H1 (cell line): ENCODE results near the gene DNAJC5G. TPM values are rescaled to one million over a fixed set of nuclear protein-coding genes. Genes with fewer than 3 reads are reported as not detected.

Experiments
- CTCF ChIA-PET: fragments of 300-600 bp; sonication (Branson Sonifier 250); formaldehyde crosslinking; loops from one replicate; lab custom pipeline; 2021; ENCODE audit not compliant: partially characterized antibody; lab: Charles Lee
- POLR2A ChIA-PET: fragments of 300-600 bp; sonication (Branson Sonifier 250); formaldehyde crosslinking; loops from one replicate; lab custom pipeline; 2021; ENCODE audit warnings: inconsistent platforms; ENCODE audit not compliant: partially characterized antibody; lab: Charles Lee
- DNase-seq, 2 experiments: peaks; one replicate each; pipeline versions ENCODE4 v3.0.0 to v3.0.0-alpha.2; 2010 to 2022; ENCODE audit warnings: low spot score in 2 of 2, low read depth in 1 of 2, mixed read lengths in 1 of 2
- FAIRE-seq: peaks from 2 replicates; lab custom pipeline; 2011; peaks lifted over from hg19 to GRCh38; lab: Jason Lieb, UNC
- H2AFZ ChIP-seq: 2 replicates; pipeline ENCODE4 v1.8.1; 2012; ENCODE audit warnings: low read length, inconsistent platforms
- H2AK5ac ChIP-seq: 2 replicates; pipeline ENCODE4 v1.6.1; 2013; ENCODE audit warnings: low read depth, low read length
- H2BK120ac ChIP-seq: replicated peaks from 2 replicates; pipeline ENCODE3; 2013; ENCODE audit warnings: low read depth, low read length, inconsistent platforms
- H2BK12ac ChIP-seq: 2 replicates; pipeline ENCODE4 v1.6.1; 2013; ENCODE audit warnings: low read depth, low read length
- H2BK15ac ChIP-seq: 2 replicates; pipeline ENCODE4 v1.6.1; 2013; ENCODE audit warnings: low read length
- H2BK20ac ChIP-seq: 2 replicates; pipeline ENCODE4 v1.6.1; 2013; ENCODE audit warnings: low read length
- H2BK5ac ChIP-seq: 2 replicates; pipeline ENCODE4 v1.6.1; 2013; ENCODE audit warnings: low read depth, low read length
- H3K14ac ChIP-seq: 2 replicates; pipeline ENCODE4 v1.6.1; 2013; ENCODE audit warnings: inconsistent platforms; ENCODE audit not compliant: insufficient read length
- H3K18ac ChIP-seq: 2 replicates; pipeline ENCODE4 v1.6.1; 2013; ENCODE audit warnings: low read length; ENCODE audit errors: extremely low read depth
- H3K23ac ChIP-seq: 2 replicates; pipeline ENCODE4 v1.6.1; 2013; ENCODE audit warnings: inconsistent platforms; ENCODE audit not compliant: insufficient read length
- H3K23me2 ChIP-seq: 2 replicates; pipeline ENCODE4 v1.6.1; 2013; ENCODE audit warnings: low read depth, low read length
- H3K27ac ChIP-seq: 2 replicates; pipeline ENCODE4 v1.6.1; 2011; ENCODE audit warnings: low read depth, low read length, inconsistent platforms
- H3K27me3 ChIP-seq, 4 experiments: replicated peaks in 1 of 4; 1 replicate in 1 of 4; 2 replicates in 3 of 4; pipeline versions ENCODE4 v1.6.1 to v1.8.1; 2011 to 2013; ENCODE audit warnings: low read length in 3 of 4, mild to moderate bottlenecking in 3 of 4, inconsistent platforms in 2 of 4, mixed read lengths in 2 of 4, moderate library complexity in 1 of 4; ENCODE audit not compliant: control insufficient read depth in 3 of 4, insufficient read depth in 3 of 4; ENCODE audit errors: extremely low read depth in 1 of 4
- H3K36me3 ChIP-seq, 4 experiments: 2 replicates each; pipeline versions ENCODE4 v1.6.1 to v1.8.1; 2011 to 2013; ENCODE audit warnings: mild to moderate bottlenecking in 4 of 4, low read length in 3 of 4, moderate library complexity in 2 of 4, control low read depth in 1 of 4, inconsistent platforms in 1 of 4; ENCODE audit not compliant: insufficient read depth in 4 of 4, control insufficient read depth in 2 of 4
- H3K4ac ChIP-seq: replicated peaks from 2 replicates; pipeline ENCODE3; 2013; ENCODE audit warnings: low read length, low read depth, mixed read lengths, inconsistent platforms; ENCODE audit not compliant: insufficient read length
- H3K4me1 ChIP-seq, 4 experiments: replicated peaks in 1 of 4; 1 replicate in 1 of 4; 2 replicates in 3 of 4; pipeline versions ENCODE4 v1.6.1 to v1.8.1; 2011 to 2013; ENCODE audit warnings: low read length in 3 of 4, inconsistent platforms in 2 of 4, mixed read lengths in 1 of 4; ENCODE audit not compliant: insufficient read depth in 4 of 4, control insufficient read depth in 3 of 4
- H3K4me2 ChIP-seq, 2 experiments: 2 replicates each; pipeline versions ENCODE4 v1.6.1 to v1.8.1; 2011 to 2013; ENCODE audit warnings: low read depth in 2 of 2, low read length in 2 of 2, control low read depth in 1 of 2, inconsistent platforms in 1 of 2, mild to moderate bottlenecking in 1 of 2; ENCODE audit not compliant: insufficient read depth in 1 of 2
- H3K4me3 ChIP-seq, 4 experiments: fragments of 200-600, 300-600 bp in 1 of 4; sonication (generic), shearing (Covaris generic), sonication (Bioruptor Twin) in 1 of 4; 2 replicates each; pipeline versions ENCODE4 v1.5.1 to v1.8.1; 2011 to 2016; ENCODE audit warnings: low read length in 4 of 4, low read depth in 3 of 4, control low read depth in 2 of 4, inconsistent platforms in 2 of 4, mild to moderate bottlenecking in 2 of 4, mixed read lengths in 1 of 4, moderate library complexity in 1 of 4; ENCODE audit not compliant: insufficient read depth in 2 of 4; ENCODE audit errors: extremely low read depth in 1 of 4
- H3K56ac ChIP-seq: replicated peaks from 2 replicates; pipeline ENCODE3; 2013; ENCODE audit warnings: low read depth, mild to moderate bottlenecking, mixed read lengths, low read length, inconsistent platforms; ENCODE audit not compliant: insufficient read length
- H3K79me1 ChIP-seq: 2 replicates; pipeline ENCODE4 v1.6.1; 2013; ENCODE audit warnings: low read depth, low read length, control low read depth
- H3K79me2 ChIP-seq, 2 experiments: 2 replicates each; pipeline versions ENCODE4 v1.6.1 to v1.8.1; 2012 to 2013; ENCODE audit warnings: low read length in 2 of 2, mild to moderate bottlenecking in 2 of 2, inconsistent platforms in 1 of 2; ENCODE audit not compliant: insufficient read depth in 2 of 2, control insufficient read depth in 1 of 2
- H3K9ac ChIP-seq, 4 experiments: replicated peaks in 1 of 4; 1 replicate in 1 of 4; 2 replicates in 3 of 4; pipeline versions ENCODE4 v1.6.1 to v1.8.1; 2011 to 2013; ENCODE audit warnings: low read depth in 3 of 4, low read length in 3 of 4, control low read depth in 2 of 4, mild to moderate bottlenecking in 2 of 4, moderate library complexity in 2 of 4, inconsistent platforms in 1 of 4; ENCODE audit errors: extremely low read depth in 1 of 4
- H3K9me3 ChIP-seq, 2 experiments: 2 replicates each; pipeline versions ENCODE4 v1.6.1 to v1.8.1; 2012 to 2013; ENCODE audit warnings: mild to moderate bottlenecking in 2 of 2, moderate library complexity in 2 of 2, control low read depth in 1 of 2, inconsistent platforms in 1 of 2, low read depth in 1 of 2, low read length in 1 of 2, mixed read lengths in 1 of 2; ENCODE audit not compliant: insufficient read depth in 2 of 2
- H4K20me1 ChIP-seq, 2 experiments: replicated peaks in 1 of 2; 2 replicates each; pipeline versions ENCODE3 to v1.8.1; 2011 to 2013; ENCODE audit warnings: inconsistent platforms in 2 of 2, low read length in 2 of 2, mild to moderate bottlenecking in 1 of 2; ENCODE audit not compliant: insufficient read depth in 2 of 2, control insufficient read depth in 1 of 2
- H4K5ac ChIP-seq: 2 replicates; pipeline ENCODE4 v1.6.1; 2013; ENCODE audit warnings: low read length, low read depth, mixed read lengths, inconsistent platforms; ENCODE audit not compliant: insufficient read length
- H4K8ac ChIP-seq: 2 replicates; pipeline ENCODE4 v1.8.0; 2013; ENCODE audit warnings: mild to moderate bottlenecking, moderate library complexity, low read length, inconsistent platforms; ENCODE audit not compliant: insufficient read depth; ENCODE audit errors: extremely low read depth
- H4K91ac ChIP-seq: replicated peaks from 2 replicates; pipeline ENCODE3; 2013; ENCODE audit warnings: low read length, mixed read lengths, inconsistent platforms; ENCODE audit not compliant: insufficient read length
- ATF3 ChIP-seq: IDR thresholded peaks from 2 replicates; pipeline ENCODE4 v1.6.1; 2011; ENCODE audit warnings: low read depth, mild to moderate bottlenecking, low read length; ENCODE audit not compliant: insufficient read depth
- GTF2F1 ChIP-seq: IDR thresholded peaks from 2 replicates; pipeline ENCODE4 v1.6.1; 2012; ENCODE audit warnings: low read depth, low read length, improper control_type of control experiment, borderline replicate concordance
- NANOG ChIP-seq: IDR thresholded peaks from 2 replicates; pipeline ENCODE4 v1.6.1; 2011; ENCODE audit warnings: low read length, low read depth, mild to moderate bottlenecking, inconsistent platforms; ENCODE audit not compliant: insufficient read depth, poor library complexity, severe bottlenecking
- TAF1 ChIP-seq: IDR thresholded peaks from 2 replicates; pipeline ENCODE4 v1.6.1; 2011; ENCODE audit warnings: mild to moderate bottlenecking, low read depth, low read length
- WGBS, 2 experiments: shearing (Covaris generic) in 1 of 2; methylation state at CpG; one replicate each; pipeline versions ENCODE4 v1.1.6 to v1.1.7; 2013 to 2015; ENCODE audit warnings: low lambda C conversion rate in 2 of 2, mixed read lengths in 2 of 2, inconsistent platforms in 1 of 2, low coverage in 1 of 2, missing lambda C conversion rate in 1 of 2; ENCODE audit not compliant: insufficient replicate concordance in 2 of 2, insufficient coverage in 1 of 2, insufficient read length in 1 of 2; ENCODE audit errors: extremely low coverage in 1 of 2, missing lambda C conversion rate in 1 of 2; 5-methylcytosine and 5-hydroxymethylcytosine counted together
- polyA plus RNA-seq, 7 experiments: library from polyadenylated mRNA; depleted of rRNA in 3 of 7; stranded (reverse) in 5 of 7; unstranded in 2 of 7; fragments of >200 nt in 5 of 7; fragments of 200-250 nt in 2 of 7; gene quantifications; 1 replicate in 5 of 7; 2 replicates in 1 of 7; 4 replicates in 1 of 7; pipeline versions ENCODE4 v1.2.1 to v1.2.3, GENCODE V29; 2011 to 2013; ENCODE audit warnings: missing spikeins in 2 of 7, mixed read lengths in 2 of 7
- total RNA-seq: library from RNA; stranded (reverse); fragmentation: NEBNext Ultra II Directional; extraction: Animal tissue kit (Norgen Biotek cat#: 25700); gene quantifications from 2 replicates; pipeline ENCODE4 v1.2.1, GENCODE V29; 2021

The DNAJC5G gene
- total and polyA plus RNA-seq, 2 of the 8 experiments (the other 6 are each of a cell fraction or from before 2014, with no cell fraction given) = 0.83 to 1.4 TPM

GRCh38 chr2:27296481-27296880, 21.2 kb downstream of the DNAJC5G start:
- Histone ChIP-seq H2BK20ac (no peak overlapping the region), H4K5ac (no peak overlapping the region), H2BK5ac (no peak overlapping the region), H3K14ac (no peak overlapping the region), H3K4ac (no peak overlapping the region), H3K9me3 (no peaks in the 10 kb centered on the region), H3K9ac (no peak overlapping the region), H3K23ac (no peak overlapping the region), H3K4me1 (peaks cover 0 to 4% (median 2%) of the 10 kb centered on the region in 4 experiments; a peak in 3 of 7 replicates), H4K20me1 (no peaks in the 10 kb centered on the region), H3K79me2 (no peaks in the 10 kb centered on the region), H2BK15ac (no peak overlapping the region), H3K36me3 (no peaks in the 10 kb centered on the region), H3K18ac (no peak overlapping the region), H3K4me2 (no peak overlapping the region), H3K27ac (no peak overlapping the region), H4K8ac (no peak overlapping the region), H3K79me1 (no peaks in the 10 kb centered on the region), H3K23me2 (no peaks in the 10 kb centered on the region), H3K4me3 (no peak overlapping the region), H2AK5ac (no peak overlapping the region), H3K56ac (no peak overlapping the region), H2AFZ (no peak overlapping the region), H3K27me3 (no peaks in the 10 kb centered on the region; a peak in 1 of 7 replicates), H2BK12ac (no peak overlapping the region), H2BK120ac (no peak overlapping the region), H4K91ac (no peak overlapping the region)
- WGBS, 2 experiments = 92% methylated on average over 4 of the region's 4 CpGs; no CpG with 5 or more reads in 1 of the 2 experiments
- FAIRE-seq (no peak), DNase-seq (no peak)
- ChIA-PET CTCF (interaction anchor here (1.1 to 12.3 kb wide), 6 partner anchors 11 to 272 kb away, joined by 3 to 413 read pairs (median 53); partner anchors contain the start of genes DNAJC5G, MPV17, SLC30A3 and TRIM54), POLR2A (interaction anchor here (0.7 to 1.5 kb wide), 6 partner anchors 13 to 65 kb away, joined by 3 to 6 read pairs (median 3); partner anchors contain the start of gene TRIM54)
- TF ChIP-seq TAF1 (no peak), NANOG (no peak), ATF3 (no peak), GTF2F1 (no peak)
